Hematopoietic multipotent progenitor cell treated with erythropoietin and hydrocortisone succinate and interleukin-3 and kit ligand, for 6 days (in vitro differentiated cells): Measurements from ENCODE around the gene TMCO4.

Source experiments
- DNase-seq: peaks from one replicate; pipeline ENCODE4 v3.0.0-alpha.2; 2015

TMCO4 gene

GRCh38 chr1:19712928-19713327 lies 86.8 kb downstream of the TMCO4 start:
- no peak for DNase-seq

- no peak for DNase-seq
Observed at GRCh38 chr1:19710825-19711611, 88.7 kb downstream of the TMCO4 start.

- DNase-seq: no peak
Observed at GRCh38 chr1:19709260-19709793, 90.4 kb downstream of the TMCO4 start.

- no peak for DNase-seq
Observed at GRCh38 chr1:19708567-19709110, 91.1 kb downstream of the TMCO4 start.

GRCh38 chr1:19706136-19706535 lies 93.6 kb downstream of the TMCO4 start:
- DNase-seq: no peak

- no peak for DNase-seq
Observed at GRCh38 chr1:19705464-19705863, 94.3 kb downstream of the TMCO4 start.

- peak; percentile 70 for DNase-seq
Observed at GRCh38 chr1:19704247-19705113, 95.2 kb downstream of the TMCO4 start.

GRCh38 chr1:19703280-19703679 lies 96.4 kb downstream of the TMCO4 start:
- no peak for DNase-seq

GRCh38 chr1:19700079-19700777 lies 99.5 kb downstream of the TMCO4 start:
- DNase-seq: no peak

- DNase-seq: no peak
Observed at GRCh38 chr1:19698181-19698580, 101.5 kb downstream of the TMCO4 start.

- DNase-seq: no peak
Observed at GRCh38 chr1:19696820-19697219, 102.9 kb downstream of the TMCO4 start.

- no peak for DNase-seq
Observed at GRCh38 chr1:19695772-19696171, 103.9 kb downstream of the TMCO4 start.

GRCh38 chr1:19694298-19694697 lies 105.4 kb downstream of the TMCO4 start:
- no peak for DNase-seq

GRCh38 chr1:19690342-19690741 lies 109.4 kb downstream of the TMCO4 start:
- no peak for DNase-seq

GRCh38 chr1:19689856-19690255 lies 109.9 kb downstream of the TMCO4 start:
- DNase-seq: no peak

GRCh38 chr1:19689085-19689757 lies 110.5 kb downstream of the TMCO4 start:
- DNase-seq: no peak

- peak; percentile 14 for DNase-seq
Observed at GRCh38 chr1:19688041-19688842, 111.5 kb downstream of the TMCO4 start.

GRCh38 chr1:19687414-19687813 lies 112.3 kb downstream of the TMCO4 start:
- DNase-seq: no peak

GRCh38 chr1:19685994-19686393 lies 113.7 kb downstream of the TMCO4 start:
- no peak for DNase-seq

- no peak for DNase-seq
Observed at GRCh38 chr1:19684677-19685076, 115.0 kb downstream of the TMCO4 start.

GRCh38 chr1:19683351-19683750 lies 116.4 kb downstream of the TMCO4 start:
- DNase-seq: no peak
